Stimulated activated naive CD8-positive, alpha-beta T cell treated with anti-CD3 and anti-CD28 coated beads, Interleukin-15, Interleukin-2, amounts not matched to agents 100 ng/mL and 50 ng/mL, for 24 hours (primary cell): ENCODE data around the gene MAPK13.
A peak's percentile ranks its signal among the peaks of the same experiment; 100 is the strongest.

ENCODE experiments used
- H3K27ac Mint-ChIP-seq: one replicate; pipeline ENCODE4 v1.8.0; 2021; ENCODE audit warnings: mild to moderate bottlenecking, mixed read lengths
- H3K27me3 Mint-ChIP-seq: one replicate; pipeline ENCODE4 v1.8.0; 2021; ENCODE audit warnings: mixed read lengths
- H3K36me3 Mint-ChIP-seq: one replicate; pipeline ENCODE4 v1.8.0; 2021; ENCODE audit warnings: low read depth, mixed read lengths
- H3K4me1 Mint-ChIP-seq: one replicate; pipeline ENCODE4 v1.8.0; 2021; ENCODE audit warnings: low read depth, mixed read lengths
- H3K4me3 Mint-ChIP-seq: one replicate; pipeline ENCODE4 v1.8.0; 2021; ENCODE audit warnings: mild to moderate bottlenecking, mixed read lengths
- H3K9me3 Mint-ChIP-seq: one replicate; pipeline ENCODE4 v1.8.0; 2021; ENCODE audit warnings: mixed read lengths

Gene MAPK13

DNA sequence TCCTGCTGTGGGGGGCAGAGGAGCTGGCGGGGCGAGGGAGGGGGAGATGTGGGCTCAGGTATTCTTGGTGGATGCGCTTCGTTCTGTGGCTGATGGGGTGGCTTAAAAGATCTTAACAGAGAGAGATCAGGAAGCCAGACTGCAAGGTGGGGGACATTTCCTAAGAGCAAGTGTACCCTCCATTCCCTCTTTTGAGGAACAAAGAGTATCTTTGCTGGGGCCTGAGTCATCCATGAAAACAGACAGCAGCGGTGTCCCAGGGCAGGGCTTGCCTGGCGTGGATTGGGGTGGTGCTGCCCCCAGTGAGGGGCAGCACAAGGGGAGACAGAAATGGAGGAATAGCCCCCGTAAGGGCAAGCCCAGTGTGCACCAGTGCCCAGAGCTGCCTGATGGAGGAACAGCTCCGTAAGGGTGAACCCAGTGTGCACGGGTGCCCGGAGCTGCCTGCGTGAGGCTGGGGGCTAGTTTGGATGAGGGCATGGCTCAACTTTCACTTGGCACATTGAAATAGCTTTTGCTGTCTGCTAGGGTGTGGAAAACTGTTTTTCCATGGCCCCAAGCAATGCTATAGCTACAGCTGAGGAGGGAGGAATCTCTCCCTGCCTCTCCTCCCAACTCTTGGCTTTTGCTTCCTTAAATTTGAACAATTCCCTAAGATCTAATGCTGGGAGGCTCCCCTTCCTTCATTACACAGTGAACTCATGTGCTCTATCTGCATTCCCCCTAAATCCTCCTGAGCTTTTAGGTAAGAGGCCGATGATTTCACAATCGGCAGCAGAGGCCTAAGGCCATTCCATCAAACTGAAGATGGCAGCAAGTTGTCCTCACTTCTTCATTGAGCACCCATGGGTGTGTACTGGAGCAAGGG, 12.9 kb downstream of the MAPK13 start:
- no peaks in the 10 kb centered on the region for H3K27me3 Mint-ChIP-seq
- peaks cover 20% of the 10 kb centered on the region for H3K4me1 Mint-ChIP-seq
- H3K36me3 Mint-ChIP-seq: peaks cover 34% of the 10 kb centered on the region
- no peak overlapping the region for H3K4me3 Mint-ChIP-seq
- H3K27ac Mint-ChIP-seq: no peak overlapping the region
- H3K9me3 Mint-ChIP-seq: peaks cover under 1% of the 10 kb centered on the region

- Mint-ChIP-seq H3K4me3 (no peak overlapping the region), H3K36me3 (peaks cover 18% of the 10 kb centered on the region), H3K9me3 (peaks cover 4% of the 10 kb centered on the region), H3K27me3 (no peaks in the 10 kb centered on the region), H3K27ac (no peak overlapping the region), H3K4me1 (peaks cover 15% of the 10 kb centered on the region)
Observed at GRCh38 chr6:36145495-36145894, 15.2 kb downstream of the MAPK13 start.

DNA sequence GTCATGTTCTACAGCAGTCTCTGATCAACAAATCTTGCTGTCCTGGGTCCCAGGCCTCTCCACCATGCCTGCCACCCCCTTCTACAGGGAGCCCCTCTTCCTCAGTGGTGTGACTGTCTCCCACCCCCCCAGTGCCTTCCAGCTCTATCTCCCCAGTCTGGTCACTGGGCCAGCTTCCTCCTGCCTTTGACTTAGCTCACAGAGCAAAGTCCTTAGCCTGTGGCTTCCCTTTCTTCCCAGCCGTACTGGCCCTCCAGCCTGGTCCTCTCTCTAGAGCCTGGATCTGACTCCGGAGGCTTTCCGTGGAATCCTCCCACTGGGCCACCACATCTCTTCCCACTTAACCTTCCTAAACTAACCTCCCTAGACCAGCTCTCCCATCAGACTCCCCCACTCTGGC, 17.0 kb downstream of the MAPK13 start:
- Mint-ChIP-seq H3K27me3 (no peaks in the 10 kb centered on the region), H3K9me3 (peaks cover 4% of the 10 kb centered on the region), H3K4me1 (peaks cover 7% of the 10 kb centered on the region), H3K27ac (no peak overlapping the region), H3K4me3 (no peak overlapping the region), H3K36me3 (peaks cover 6% of the 10 kb centered on the region)

- Mint-ChIP-seq H3K27me3 (no peaks in the 10 kb centered on the region), H3K4me3 (no peak overlapping the region), H3K9me3 (peaks cover 4% of the 10 kb centered on the region), H3K36me3 (peaks cover 4% of the 10 kb centered on the region), H3K4me1 (peaks cover 5% of the 10 kb centered on the region), H3K27ac (no peak overlapping the region)
Observed at GRCh38 chr6:36149476-36149875, 19.2 kb downstream of the MAPK13 start.

GRCh38 chr6:36150283-36150682, 20.0 kb downstream of the MAPK13 start:
- H3K4me3 Mint-ChIP-seq: no peak overlapping the region
- peaks cover 5% of the 10 kb centered on the region for H3K4me1 Mint-ChIP-seq

GRCh38 chr6:36154286-36154685, 24.0 kb downstream of the MAPK13 start:
- Mint-ChIP-seq H3K27ac (no peak overlapping the region), H3K4me3 (no peak overlapping the region), H3K36me3 (no peaks in the 10 kb centered on the region), H3K4me1 (no peaks in the 10 kb centered on the region), H3K9me3 (peaks cover 10% of the 10 kb centered on the region), H3K27me3 (no peaks in the 10 kb centered on the region)

More at GRCh38 chr6:36150283-36150682, 20.0 kb downstream of the MAPK13 start:
- peaks cover 4% of the 10 kb centered on the region for H3K36me3 Mint-ChIP-seq
- H3K27ac Mint-ChIP-seq: no peak overlapping the region
- peaks cover 4% of the 10 kb centered on the region for H3K9me3 Mint-ChIP-seq
- H3K27me3 Mint-ChIP-seq: no peaks in the 10 kb centered on the region

DNA sequence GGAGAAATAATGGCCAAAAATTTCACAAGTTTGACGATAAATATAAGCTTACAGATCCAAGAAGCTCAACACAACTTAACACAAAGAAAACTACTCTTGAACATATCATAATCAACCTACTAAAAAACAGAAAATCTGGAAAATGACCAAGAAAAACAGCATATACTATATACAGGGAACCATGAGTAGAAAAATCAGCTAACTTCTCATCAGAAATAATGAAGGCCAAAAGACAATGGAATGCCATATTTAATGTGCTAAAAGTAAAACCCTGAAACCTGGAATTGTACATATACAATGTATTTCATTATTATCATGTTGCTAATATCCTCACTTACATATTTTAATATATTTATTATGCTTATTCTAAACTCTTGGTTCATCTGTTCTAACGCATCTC, 25.3 kb downstream of the MAPK13 start:
- H3K27ac Mint-ChIP-seq: no peak overlapping the region
- no peak overlapping the region for H3K4me3 Mint-ChIP-seq
- H3K27me3 Mint-ChIP-seq: no peaks in the 10 kb centered on the region
- peaks cover 10% of the 10 kb centered on the region for H3K9me3 Mint-ChIP-seq
- peaks cover 3% of the 10 kb centered on the region for H3K36me3 Mint-ChIP-seq
- H3K4me1 Mint-ChIP-seq: no peaks in the 10 kb centered on the region

DNA sequence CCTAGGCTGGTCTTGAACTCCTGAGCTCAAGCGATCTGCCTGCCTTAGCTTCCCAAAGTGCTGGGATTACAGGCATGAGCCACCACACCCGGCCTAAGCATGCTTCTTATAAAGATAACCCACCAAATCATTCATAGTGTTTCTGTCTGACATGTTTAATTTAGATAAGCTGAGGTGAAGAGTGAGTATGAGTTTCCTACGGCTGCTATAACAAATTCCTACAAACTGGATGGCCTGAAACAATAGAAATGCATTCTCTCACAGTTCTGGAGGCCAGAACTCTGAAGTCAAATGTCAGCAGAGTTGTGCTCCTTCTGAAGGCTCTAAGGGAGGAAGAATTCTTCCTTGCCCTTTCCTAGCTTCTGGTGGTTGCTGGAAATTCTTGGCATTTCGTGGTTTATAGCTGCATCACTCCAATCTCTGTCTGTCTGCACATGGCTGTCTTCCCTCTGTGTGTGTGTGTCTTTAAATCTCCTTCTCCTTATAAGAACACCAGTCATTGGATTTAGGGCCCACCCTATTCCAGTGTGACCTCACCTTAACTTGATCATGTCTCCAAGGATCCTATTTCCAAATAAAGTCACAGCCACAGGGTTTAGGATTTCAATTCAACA, 29.9 kb downstream of the MAPK13 start:
- Mint-ChIP-seq H3K9me3 (peaks cover 10% of the 10 kb centered on the region), H3K27ac (no peak overlapping the region), H3K27me3 (no peaks in the 10 kb centered on the region), H3K4me1 (no peaks in the 10 kb centered on the region), H3K36me3 (peaks cover 4% of the 10 kb centered on the region), H3K4me3 (no peak overlapping the region)

DNA sequence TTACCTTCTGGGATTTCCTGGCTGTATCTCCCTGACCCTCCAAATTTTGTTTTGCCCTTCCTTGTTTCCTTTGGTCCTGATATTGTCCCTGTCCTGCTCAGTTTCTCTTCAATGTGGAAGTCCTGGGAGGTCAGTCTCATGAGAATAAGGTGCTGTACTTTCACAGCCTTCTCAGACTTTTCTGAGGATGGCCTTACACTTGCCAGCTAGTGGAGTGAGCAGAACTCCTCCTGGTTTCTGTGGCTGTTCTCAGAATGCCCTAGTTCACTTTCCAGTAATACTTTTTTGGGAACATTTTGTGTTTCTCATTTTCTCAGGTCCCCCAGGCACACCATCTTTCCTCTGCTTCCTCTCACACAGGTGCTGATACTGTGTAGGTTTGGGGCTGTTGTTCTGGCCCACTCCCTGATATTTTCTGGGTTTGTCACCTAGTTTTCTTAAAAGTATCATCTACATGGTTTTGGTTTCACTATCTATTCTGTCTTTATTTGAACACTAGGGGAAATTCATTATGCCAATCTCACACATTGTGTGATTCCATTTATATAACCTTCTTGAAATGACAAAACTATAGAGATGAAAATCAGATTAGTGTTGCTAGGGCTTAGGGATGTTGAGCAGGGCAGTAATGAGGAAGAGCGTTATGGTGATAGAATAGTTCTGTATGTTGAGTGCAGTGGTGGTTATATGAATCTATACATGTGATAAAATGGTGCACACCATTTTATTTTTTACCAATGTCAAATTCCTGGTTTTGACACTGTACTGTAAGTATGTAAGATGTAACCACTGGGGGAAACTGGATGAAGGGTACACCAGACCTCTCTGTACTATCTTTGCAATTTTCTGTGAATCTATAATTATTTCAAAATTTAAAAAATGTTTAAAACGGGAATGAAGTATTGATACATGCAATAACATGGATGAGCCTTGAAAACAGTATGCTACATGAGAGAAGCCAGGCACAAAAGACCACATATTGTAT, 39.0 kb downstream of the MAPK13 start:
- H3K36me3 Mint-ChIP-seq: peaks cover 3% of the 10 kb centered on the region
- H3K4me1 Mint-ChIP-seq: peaks cover 32% of the 10 kb centered on the region
- H3K9me3 Mint-ChIP-seq: no peaks in the 10 kb centered on the region
- no peak overlapping the region for H3K4me3 Mint-ChIP-seq
- no peaks in the 10 kb centered on the region for H3K27me3 Mint-ChIP-seq
- H3K27ac Mint-ChIP-seq: peak overlapping the region; percentile 66

GRCh38 chr6:36170704-36171103, 40.4 kb downstream of the MAPK13 start:
- Mint-ChIP-seq H3K27ac (no peak overlapping the region), H3K4me1 (peaks cover 32% of the 10 kb centered on the region), H3K36me3 (peaks cover 3% of the 10 kb centered on the region), H3K27me3 (no peaks in the 10 kb centered on the region), H3K4me3 (no peak overlapping the region), H3K9me3 (no peaks in the 10 kb centered on the region)

GRCh38 chr6:36171573-36171972, 41.3 kb downstream of the MAPK13 start:
- no peak overlapping the region for H3K27ac Mint-ChIP-seq
- H3K4me3 Mint-ChIP-seq: no peak overlapping the region
- no peaks in the 10 kb centered on the region for H3K27me3 Mint-ChIP-seq
- no peaks in the 10 kb centered on the region for H3K9me3 Mint-ChIP-seq
- H3K36me3 Mint-ChIP-seq: peaks cover 3% of the 10 kb centered on the region
- peaks cover 32% of the 10 kb centered on the region for H3K4me1 Mint-ChIP-seq

- peaks cover 19% of the 10 kb centered on the region for H3K36me3 Mint-ChIP-seq
- peaks cover 16% of the 10 kb centered on the region for H3K4me1 Mint-ChIP-seq
- H3K27ac Mint-ChIP-seq: peak overlapping the region; percentile 29
- H3K4me3 Mint-ChIP-seq: no peak overlapping the region
- no peaks in the 10 kb centered on the region for H3K27me3 Mint-ChIP-seq
- H3K9me3 Mint-ChIP-seq: peaks cover 6% of the 10 kb centered on the region
Observed at GRCh38 chr6:36177166-36177565, 46.9 kb downstream of the MAPK13 start.

DNA sequence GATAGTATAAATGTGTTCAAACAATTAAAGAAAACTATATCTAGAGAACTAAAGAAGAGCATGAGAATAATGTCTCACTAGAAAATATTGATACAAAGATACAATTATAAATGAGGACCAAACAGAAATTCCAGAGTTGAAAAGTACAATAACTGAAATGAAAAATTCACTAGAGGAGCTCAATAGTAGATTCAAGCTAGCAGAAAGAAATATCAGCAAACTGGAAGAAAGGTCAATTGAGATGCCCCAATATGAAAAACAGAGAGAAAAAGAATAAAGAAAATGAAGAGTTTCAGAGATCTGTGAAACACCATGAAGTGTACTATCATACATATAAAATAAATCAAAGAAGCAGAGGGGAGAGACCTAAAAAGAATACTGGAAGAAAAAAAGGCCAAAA, 48.2 kb downstream of the MAPK13 start:
- Mint-ChIP-seq H3K4me3 (no peak overlapping the region), H3K9me3 (peaks cover 6% of the 10 kb centered on the region), H3K36me3 (peaks cover 19% of the 10 kb centered on the region), H3K4me1 (peaks cover 8% of the 10 kb centered on the region), H3K27me3 (no peaks in the 10 kb centered on the region), H3K27ac (no peak overlapping the region)

GRCh38 chr6:36180126-36180525, 49.8 kb downstream of the MAPK13 start:
- Mint-ChIP-seq H3K27me3 (no peaks in the 10 kb centered on the region), H3K4me1 (peaks cover 8% of the 10 kb centered on the region), H3K36me3 (peaks cover 19% of the 10 kb centered on the region), H3K9me3 (peaks cover 6% of the 10 kb centered on the region), H3K4me3 (no peak overlapping the region), H3K27ac (no peak overlapping the region)

- Mint-ChIP-seq H3K36me3 (no peaks in the 10 kb centered on the region), H3K27ac (no peak overlapping the region), H3K4me1 (no peaks in the 10 kb centered on the region), H3K27me3 (no peaks in the 10 kb centered on the region), H3K9me3 (no peaks in the 10 kb centered on the region), H3K4me3 (no peak overlapping the region)
Observed at GRCh38 chr6:36184311-36184710, 54.0 kb downstream of the MAPK13 start.
